Activated CD8-positive, alpha-beta memory T cell treated with anti-CD3 and anti-CD28 coated beads, Interleukin-2, amount 50 U/mL, for 4 hours (primary cell): Measurements from ENCODE around the gene RASGEF1B.

Source experiments
- DNase-seq: peaks from one replicate; pipeline ENCODE4 v3.0.0-alpha.2; 2020

The RASGEF1B gene

GRCh38 chr4:81471588-81472280 is at the start of gene RASGEF1B:
TSS of gene RASGEF1B (minus strand) at chr4:81471907. CDS start at chr4:81459508, 12,399 bp downstream.
- peak; percentile 98 for DNase-seq

- no peak for DNase-seq
Measured at GRCh38 chr4:81519856-81520255, 48.1 kb upstream of the RASGEF1B start.

DNA sequence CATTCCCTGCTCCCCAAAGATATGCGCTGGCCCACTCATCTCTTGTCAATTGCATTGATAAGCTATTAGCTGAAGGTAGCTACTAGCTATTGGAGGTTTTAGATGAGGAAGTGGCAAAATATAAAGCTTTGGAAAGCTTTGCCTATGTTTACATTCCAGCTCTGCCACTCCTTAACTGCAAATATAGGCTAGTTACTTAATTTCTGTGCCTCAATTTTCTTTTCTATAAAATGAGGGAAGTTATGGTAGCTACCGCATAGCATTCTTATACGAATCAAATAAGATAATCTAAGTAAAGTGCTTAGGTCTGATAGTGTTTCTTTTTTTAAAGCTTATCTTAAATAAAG is 47.7 kb upstream of the RASGEF1B start:
- no peak for DNase-seq

DNA sequence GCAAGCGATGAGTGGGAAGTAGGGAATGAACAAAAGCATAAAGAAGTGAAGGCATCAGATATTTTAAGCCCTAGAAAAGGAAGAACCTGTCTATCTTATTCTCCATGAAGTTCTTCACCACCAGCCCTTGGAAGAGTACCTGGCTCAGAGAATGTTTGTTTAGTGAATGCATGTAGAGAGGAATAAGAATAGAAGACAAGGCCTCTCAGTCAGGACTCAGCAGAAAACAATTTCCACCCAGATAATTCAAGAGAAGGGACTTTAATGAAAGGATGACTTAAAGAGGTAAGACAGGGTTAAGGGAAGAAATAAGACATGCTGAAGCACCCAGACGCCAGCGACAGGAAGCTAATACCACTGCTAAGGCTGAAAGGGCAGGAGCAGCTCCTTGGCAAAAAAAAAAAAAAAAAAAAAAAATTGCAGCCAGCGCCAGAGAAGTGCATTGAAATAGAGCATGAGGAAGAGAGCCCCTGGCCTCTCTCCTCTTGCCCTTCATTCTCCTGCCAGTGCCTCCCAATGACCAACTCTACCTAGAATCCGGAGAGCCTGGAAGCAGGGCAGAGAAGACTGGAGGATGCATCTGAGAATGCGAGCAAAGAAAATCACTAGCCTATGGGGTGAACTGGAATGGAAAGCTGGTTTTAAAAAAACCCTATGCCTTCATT is 47.2 kb upstream of the RASGEF1B start:
- DNase-seq = no peak

GRCh38 chr4:81516241-81516640 is 44.5 kb upstream of the RASGEF1B start:
- no peak for DNase-seq

- DNase-seq = no peak
Measured at GRCh38 chr4:81512757-81513501, 41.2 kb upstream of the RASGEF1B start.

- DNase-seq = no peak
Measured at GRCh38 chr4:81512001-81512756, 40.5 kb upstream of the RASGEF1B start.

DNA sequence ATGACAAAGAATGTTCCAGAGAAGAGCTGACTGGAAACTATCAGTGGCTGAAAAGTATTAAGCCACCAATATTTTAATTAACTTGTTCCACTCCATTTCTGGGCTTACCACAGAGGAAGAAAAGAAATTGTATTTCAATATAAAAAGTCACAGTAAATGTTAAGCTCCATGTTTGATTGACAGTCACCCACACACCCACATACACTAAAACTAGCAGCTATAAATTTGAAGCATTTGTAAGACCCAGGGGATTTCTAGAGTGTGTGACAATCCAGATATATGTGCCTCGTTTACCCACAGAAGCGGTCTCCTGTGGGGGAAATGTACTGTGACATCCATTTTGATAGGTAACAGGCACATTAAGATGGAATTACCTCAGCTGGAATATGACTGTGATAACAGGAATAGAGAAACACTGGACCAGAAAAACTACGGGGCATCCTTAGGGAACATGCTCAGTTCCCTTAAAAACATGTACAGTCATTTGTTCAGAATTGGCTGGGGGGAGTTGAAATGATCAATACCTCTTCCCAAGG is 39.0 kb upstream of the RASGEF1B start:
- no peak for DNase-seq

- no peak for DNase-seq
Measured at GRCh38 chr4:81509822-81510221, 38.1 kb upstream of the RASGEF1B start.

DNA sequence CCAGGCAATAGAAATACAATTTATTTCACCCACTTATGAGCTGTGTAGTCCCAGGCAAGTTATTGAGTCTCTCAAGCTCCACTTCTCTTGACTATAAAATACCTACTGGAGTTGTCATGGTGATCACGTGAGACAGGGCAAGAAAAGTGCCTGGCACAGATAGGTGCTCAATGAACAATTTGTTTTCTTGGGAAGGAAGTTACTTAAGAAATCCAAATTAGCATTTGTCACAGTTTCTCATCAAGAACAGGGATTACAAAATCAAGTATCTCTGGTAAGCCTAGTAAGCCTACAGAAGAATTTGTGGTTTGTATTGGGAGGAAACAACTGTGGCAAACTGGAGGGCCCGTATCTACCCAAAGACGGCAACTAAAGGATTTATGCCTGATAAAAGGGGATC is 37.5 kb upstream of the RASGEF1B start:
- no peak for DNase-seq

DNA sequence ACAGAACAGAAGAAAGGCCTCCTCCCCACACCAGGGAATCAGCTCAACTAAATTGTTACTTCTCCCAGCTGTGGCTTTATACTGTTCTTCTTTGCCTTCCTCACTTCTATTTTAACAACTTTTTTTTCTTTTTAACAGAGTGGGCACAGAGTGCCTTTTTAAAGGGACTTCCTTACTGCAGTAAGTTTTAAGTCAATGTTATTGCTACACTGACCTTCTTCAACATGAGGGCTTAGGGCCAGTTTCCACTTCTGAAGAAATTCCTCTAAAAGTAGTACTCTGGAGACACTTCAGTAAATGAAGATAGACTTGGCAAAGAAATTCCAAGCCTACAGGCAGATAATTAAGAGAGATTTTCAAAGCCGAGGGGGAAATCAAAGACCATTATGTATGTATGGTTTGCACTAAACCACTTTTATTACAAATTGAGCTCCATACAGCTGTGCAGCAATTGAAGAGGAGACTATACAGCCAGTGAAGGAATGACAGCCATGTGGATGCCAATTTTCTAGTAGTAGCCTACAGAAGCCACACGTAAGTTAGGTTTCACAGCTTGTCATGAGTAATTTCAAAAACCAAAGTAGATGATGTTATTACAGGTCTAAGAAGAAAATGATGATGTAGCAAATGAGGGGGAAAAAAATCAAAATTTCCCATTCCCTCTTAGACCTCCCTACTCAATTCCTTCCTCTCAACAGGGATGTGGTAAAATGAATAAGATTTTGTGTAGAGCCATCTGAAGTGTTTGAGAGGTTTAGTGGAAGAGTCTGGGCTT is 36.9 kb upstream of the RASGEF1B start:
- DNase-seq = no peak

- no peak for DNase-seq
Measured at GRCh38 chr4:81507530-81507929, 35.8 kb upstream of the RASGEF1B start.

GRCh38 chr4:81506731-81507130 is 35.0 kb upstream of the RASGEF1B start:
- no peak for DNase-seq

GRCh38 chr4:81505726-81506125 is 34.0 kb upstream of the RASGEF1B start:
- no peak for DNase-seq

- peak; percentile 63 for DNase-seq
Measured at GRCh38 chr4:81505004-81505598, 33.4 kb upstream of the RASGEF1B start.

GRCh38 chr4:81504112-81505003 is 32.7 kb upstream of the RASGEF1B start:
- DNase-seq = peak; percentile 28

DNA sequence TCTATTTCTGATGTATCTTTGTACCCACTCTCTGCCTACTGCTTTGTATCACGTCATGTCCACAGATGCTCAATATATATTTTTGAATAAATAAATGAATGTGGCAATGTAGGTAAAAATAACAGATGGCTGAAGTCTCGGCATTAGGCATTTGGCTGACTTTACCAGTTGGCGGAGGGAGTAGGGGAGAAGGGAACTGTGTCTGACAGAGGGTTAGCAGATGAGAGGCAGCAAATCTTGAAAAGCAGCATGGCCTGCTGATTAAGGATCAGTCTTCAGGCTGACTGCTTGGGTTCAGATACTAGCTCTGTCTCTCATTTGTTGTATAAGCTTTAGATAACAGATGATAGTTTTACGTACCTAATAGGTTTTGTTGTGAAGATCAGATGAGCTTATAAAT is 31.9 kb upstream of the RASGEF1B start:
- no peak for DNase-seq

DNA sequence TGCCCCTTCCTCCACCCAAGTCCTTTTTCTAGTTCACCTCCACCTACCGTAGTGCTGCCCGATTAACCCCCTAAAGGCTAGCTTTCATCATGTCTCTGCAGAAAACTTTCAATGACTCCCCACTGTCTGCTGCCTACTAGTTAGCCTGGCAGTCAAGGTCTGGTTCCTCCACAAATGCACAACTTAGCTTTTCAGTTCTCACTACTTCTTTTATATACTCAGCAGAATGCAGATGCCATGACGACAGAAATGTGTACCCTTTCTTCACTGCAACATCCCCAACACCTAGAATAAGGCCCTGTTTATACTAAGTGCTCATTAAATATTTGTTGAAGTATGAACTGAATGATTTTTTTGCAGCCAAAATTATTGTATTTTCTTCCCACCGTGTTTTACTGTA is 30.9 kb upstream of the RASGEF1B start:
- no peak for DNase-seq

DNA sequence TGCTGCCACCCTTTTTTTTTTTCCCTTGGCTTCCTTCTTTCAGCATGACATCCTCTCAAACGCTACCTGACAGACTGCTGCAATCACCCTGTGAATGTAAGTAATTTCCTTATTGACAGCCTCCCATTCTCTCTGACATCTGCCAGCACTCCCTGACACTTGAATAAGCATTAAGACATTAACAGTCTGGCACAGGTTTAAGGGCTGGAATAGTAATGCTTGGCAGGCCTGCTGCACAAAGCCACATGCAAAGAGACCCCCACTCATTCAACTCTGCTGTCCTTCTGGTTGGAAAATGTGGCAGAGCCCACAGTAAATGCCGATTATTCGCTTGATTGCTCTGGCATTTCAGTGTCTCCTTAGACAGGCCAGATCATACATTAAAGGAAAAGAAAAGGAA is 28.1 kb upstream of the RASGEF1B start:
- no peak for DNase-seq

GRCh38 chr4:81498551-81499099 is 26.9 kb upstream of the RASGEF1B start:
- no peak for DNase-seq
